HL-60/S4 treated with retinoic acid at 250 ng/mL for 4 days and 3 days (cell line): Measurements from ENCODE around the gene LSM2.
"Not testable (repeated sequence)": the region's sequence is repeated elsewhere in the genome, so short reads cannot be mapped to it uniquely, and the experiment has no call there.

ENCODE experiments used
- in situ Hi-C: fragments of 300-500 bp; cut with MboI; formaldehyde crosslinking; loops from 2 replicates; pipeline ENCODE4 v1.7.0; 2022; ENCODE audit warnings: low sequenced_read_pairs

LSM2 gene

DNA sequence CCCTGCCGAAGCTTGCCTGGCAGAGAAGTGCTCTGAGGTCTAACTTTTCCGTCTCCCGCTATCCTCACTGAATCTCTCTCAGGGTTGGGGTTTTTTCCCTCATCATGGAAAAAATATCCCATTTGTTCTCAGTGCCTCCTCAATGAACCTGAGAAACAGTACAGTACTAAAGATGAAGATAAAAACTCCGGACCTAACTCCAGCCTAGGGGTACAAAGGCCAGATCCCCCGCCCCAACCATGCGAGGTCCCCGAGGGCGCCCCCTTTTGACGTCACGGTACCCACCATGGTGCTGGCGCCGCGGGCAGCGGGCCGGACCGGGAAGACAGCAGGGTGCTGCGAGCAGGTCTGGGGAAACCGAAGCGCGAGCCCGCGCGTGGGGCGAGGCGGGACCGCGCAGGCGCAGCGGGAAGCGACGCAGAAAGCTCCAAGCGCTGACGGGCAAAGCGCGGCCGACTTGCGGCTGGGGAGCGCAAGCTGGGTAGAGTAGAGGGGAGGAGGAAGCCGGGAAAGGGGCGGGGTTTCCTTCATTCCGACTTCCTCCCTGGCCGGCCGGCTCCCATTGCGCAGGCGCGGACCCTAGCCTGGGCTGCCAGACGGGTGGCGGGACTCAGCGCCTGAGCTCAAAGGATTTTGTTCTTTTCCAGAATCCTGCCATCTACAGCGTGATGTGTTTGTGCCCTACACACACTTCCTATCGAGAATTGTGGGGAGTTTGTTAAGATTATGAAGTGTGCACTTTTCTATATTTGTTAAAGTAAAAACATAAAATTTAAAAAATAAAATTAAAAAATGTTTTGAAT, at the start of gene LSM2:
Gene LSM2 (minus strand): TSS at position 497 of the 803 bp plus-strand sequence. CDS start 209 bp downstream, at position 288.
- in situ Hi-C loops, result no loop called here

DNA sequence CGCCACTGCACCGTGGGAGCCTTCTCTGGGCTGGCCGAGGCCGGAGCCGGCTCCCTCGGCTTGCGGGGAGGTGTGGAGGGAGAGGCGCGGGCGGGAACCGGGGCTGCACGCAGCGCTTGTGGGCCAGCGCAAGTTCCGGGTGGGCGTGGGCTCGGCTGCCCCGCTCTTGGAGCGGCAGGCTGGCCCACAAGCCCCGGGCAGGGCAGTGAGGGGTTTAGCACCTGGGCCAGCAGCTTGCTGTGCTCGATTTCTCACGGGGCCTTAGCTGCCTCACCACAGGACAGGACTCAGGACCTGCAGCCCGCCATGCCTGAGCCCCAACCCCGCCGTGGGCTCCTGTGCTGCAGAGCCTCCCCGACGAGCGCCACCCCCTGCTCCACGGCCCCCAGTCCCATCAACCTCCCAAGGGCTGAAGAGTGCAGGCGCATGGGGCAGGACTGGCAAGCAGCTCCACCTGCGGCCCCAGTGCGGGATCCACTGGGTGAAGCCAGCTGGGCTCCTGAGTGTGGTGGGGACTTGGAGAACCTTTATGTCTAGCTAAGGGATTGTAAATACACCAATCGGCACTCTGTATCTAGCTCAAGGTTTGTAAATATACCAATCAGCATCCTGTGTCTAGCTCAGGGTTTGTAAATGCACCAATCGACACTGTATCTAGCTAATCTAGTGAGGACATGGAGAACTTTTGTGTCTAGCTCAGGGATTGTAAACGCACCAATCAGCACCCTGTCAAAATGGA, 45.4 kb upstream of the LSM2 start:
- in situ Hi-C loops, result not testable (repeated sequence)

DNA sequence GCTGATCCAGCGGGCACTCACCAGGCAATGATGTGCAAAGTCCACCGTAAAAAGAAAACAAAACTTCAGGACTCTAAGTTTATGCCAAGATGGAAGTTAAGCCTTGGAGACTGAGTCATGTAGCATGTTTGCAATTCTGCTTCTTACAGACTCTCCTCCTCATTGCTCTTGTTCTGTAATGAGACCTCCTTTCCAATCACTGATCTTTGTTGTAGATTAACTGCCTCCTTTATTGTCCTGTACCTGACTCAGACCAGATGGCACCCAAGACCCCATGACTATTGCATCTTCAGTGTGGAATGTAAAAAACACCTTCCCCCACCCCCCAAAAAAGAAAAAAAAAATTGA, 44.7 kb upstream of the LSM2 start:
- in situ Hi-C loops, result no loop called here

DNA sequence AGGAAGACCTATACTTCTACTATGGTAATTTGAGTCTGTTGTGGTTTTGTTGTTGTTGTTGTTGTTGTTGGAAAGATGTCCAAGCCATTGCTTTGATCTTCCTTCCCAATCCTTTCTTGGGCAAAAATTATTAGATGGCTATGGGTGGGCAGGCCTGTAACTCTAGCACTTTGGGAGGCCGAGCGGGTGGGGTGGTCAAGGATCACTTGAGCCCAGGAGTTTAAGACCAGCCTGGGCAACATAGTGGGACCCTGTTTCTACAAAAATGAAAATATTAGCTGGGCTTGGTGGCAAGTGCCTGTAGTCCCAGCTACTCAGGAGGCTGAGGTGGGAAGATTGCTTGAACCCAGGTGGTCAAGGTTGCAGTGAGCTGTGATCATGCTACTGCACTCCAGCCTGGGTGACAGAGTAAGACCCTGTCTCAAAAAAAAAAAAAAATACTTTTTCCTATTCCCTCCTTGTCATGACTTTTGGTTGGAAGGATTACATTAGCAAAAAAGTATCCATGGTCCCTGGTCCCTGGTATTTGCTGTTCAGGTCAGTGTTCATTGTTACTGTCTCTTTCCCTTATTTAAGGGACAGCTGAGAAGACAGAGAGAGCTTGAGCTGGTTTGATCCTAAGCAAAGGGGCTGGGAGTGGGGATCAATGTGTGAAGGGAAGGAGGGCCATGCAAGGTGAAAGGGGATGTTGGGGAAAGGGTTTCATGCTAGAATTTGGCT, 44.2 kb upstream of the LSM2 start:
- in situ Hi-C loops, result no loop called here

DNA sequence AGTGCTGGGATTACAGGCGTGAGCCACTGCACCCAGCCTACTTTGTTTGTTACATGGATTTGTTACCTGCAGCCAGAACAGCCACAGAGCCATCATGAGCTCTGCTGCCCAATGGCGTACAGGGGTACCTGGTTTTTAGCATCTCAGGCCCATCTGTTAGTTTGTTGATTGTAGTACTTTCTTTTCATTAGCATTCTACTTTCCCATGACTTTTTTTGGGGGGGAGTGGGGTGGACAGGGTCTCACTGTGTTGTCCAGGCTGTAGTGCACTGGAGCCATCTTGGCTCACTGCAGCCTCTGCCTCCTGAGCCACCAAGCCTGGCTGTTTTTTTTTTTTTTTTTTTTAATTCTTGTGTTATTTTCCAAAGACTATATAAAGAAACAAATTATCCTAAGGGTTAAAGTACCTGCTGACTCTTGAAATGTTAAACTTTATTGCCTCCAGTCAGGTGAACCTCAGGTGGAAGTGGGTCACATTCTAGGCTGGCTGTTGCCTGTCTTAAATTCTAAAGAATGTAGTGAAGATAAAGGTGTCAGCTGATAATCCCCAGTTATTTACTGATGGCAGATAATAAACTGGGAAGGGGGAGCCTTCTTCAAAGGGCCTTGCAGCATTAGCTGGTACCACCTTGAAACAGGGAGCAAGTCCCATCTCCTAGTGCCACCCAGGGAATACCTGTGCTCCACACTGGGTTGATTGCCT, 40.7 kb upstream of the LSM2 start:
- in situ Hi-C loops, result no loop called here

DNA sequence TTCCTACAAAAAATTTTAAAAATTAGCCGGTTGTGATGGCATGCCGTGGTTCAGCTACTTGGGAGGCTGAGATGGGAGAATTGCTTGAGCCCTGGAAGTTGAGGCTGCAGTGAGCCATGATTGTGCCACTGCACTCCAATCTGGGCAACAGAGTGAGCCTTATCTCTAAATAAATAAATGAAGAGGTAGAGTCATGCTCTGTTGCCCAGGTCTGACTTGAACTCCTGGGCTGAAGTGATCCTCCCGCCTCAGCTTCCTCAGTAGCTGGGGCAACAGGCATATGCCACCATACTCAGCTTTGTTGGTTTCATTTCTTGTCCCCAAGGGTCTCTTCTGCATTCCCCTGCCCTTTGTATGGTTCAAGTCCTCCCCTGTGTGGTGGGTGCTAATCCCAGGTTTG, 37.7 kb upstream of the LSM2 start:
- in situ Hi-C loops, result no loop called here

DNA sequence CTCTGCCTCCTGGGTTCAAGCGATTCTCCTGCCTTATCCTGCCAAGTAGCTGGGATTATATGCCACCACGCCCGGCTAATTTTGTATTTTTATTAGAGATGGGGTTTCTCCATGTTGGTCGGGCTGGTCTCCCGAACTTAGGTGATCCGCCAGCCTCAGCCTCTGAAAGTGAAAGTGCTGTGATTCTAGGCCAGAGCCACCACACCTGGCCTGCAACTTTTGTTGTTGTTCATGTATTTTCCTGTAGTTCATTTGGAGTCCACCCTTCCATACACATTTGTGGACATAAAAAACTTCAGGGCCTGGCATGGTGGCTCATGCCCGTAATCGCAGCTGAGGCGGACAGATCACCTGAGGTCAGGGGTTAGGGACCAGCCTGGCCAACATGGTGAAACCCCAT, 35.3 kb upstream of the LSM2 start:
- in situ Hi-C loops, result no loop called here

DNA sequence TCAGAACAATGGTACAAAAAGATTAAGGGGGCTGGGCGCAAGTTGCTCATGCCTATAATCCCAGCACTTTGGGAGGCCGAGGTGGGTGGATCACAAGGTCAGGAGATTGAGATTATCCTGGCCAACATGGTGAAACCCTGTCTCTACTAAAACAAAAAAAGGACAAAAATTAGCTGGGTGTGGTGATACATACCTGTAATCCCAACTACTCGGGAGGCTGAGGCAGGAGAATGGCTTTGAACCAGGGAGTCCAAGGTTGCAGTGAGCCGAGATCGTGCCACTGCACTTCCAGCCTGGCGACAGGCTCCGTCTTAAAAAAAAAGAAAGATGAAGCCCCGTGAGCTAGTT, 33.0 kb upstream of the LSM2 start:
- in situ Hi-C loops, result not testable (repeated sequence)

DNA sequence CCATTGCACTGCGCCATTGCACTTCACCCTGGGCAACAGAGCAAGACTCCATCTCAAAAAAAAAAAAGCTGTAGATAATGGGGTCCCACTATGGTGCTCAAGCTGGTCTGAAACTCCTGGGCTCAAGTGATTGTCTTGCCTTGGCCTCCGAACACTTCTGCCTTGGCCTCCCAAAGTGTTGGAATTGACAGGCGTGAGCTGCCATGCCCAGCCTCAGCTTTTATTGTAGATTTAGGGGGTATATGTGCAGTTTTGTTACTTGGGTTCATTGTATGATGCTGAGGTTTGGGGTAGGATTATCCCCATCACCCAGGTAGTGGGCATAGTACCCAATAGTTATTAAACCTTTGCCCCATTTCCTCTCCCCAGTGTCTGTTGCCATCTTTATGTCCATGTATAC, 32.2 kb upstream of the LSM2 start:
- in situ Hi-C loops, result no loop called here

DNA sequence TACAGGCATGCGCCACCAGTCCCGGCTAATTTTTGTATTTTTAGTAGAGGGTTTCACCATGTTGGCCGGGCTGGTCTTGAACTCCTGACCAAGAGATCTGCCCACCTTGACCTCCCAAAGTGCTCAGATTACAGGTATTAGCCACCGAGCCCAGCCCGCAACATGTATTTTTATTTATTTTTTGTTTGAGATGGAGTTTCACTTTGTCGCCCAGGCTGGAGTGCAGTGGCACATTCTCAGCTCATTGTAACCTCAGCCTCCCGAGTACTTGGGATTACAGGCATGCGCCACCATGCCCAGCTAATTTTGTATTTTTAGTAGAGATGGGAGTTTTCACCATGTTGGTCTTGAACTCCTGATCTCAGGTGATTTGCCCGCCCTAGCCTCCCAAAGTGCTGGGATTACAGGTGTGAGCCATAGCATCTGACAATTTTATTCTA, 31.4 kb upstream of the LSM2 start:
- in situ Hi-C loops, result not testable (repeated sequence)

DNA sequence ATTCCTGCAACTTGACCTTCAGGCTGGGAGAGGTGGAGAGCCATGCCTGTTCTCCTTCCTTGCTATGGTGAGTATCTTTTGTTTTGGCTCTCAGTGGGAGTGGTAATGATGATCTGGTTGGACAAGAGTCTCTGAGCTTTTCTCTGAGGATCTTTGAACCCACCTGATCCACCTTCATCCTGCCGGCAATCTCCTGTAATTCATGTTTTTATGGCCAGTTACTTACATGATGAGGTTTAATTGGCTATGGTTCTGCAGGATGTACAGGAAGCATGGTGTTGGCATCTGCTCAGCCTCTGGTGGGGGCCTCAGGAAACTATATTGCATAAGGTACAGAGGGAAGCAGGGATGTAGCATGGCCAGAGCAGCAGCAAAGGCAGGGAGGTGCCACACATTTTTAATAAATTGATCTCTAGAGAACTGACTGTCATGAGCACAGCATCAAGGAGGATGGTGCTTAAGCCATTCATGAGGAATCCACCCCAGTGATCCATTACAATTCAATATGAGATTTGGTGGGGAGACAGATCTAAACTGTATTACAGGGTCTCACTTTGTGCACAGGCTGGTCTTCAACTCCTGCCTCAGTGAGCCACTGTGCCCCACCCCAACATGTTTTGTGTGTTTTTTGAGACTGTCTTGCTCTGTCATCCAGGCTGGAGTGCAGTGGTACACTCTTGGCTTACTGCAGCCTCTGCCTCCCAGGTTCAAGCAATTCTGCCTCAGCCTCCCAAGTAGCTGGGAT, 30.8 kb upstream of the LSM2 start:
- in situ Hi-C loops, result no loop called here

DNA sequence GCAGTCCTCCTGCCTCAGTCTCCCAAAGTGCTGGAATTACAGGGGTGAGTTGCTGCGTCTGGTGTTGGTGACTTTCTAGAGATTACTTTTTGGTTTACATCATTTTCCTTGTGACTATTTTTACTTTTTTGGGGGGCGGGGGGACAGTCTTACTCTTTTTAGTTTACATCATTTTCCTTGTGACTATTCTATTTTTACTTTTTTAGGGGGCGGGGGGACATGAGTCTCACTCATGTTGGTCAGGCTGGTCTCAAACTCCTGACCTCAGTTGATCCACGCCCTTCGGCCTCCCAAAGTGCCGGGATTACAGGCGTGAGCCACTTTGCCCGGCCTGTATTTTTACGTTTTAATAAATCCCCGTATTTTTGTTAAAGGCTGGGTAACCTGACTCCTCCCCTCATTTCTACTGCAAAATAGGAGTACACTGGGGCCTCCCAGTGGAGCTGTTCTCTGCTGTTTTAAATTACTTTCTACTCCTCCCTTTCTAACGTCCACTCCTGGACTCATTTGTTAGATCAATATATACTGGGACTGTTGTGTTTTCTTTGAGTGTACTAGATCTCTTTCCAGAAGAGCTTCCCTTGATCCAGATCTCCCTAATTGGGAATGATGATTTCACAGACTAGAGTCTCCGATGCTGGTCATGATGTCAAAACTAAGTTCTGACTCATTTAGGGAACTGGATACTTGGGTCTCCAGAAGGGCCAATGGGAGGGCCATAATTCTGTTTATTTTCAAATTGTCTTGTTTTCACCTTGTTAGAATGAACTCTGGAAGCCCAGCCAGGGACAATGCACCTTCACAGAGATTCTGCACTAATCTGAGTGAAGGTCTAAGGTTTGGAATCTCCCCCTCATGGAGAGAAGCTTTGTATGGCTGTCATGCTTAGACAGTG, 30.0 kb upstream of the LSM2 start:
- in situ Hi-C loops, result no loop called here

DNA sequence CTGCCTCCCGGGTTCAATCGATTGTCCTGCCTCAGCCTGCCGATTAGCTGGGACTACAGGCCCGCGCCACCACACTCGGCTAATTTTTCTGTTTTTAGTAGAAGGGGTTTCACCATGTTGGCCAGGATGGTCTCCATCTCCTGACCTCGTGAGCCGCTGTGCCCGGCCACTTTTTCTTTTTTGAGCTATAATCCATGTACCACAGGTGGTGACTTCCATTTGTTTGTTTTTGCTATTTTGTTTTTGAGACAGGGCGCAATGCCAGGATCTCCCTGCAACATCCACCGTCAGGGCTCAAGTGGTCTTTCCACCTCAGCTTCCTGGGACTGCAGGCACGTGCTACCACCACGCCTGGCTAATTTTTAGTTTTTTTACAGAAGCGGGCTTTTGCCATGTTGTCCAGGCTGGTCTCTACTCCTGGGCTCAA, 29.3 kb upstream of the LSM2 start:
- in situ Hi-C loops, result no loop called here

DNA sequence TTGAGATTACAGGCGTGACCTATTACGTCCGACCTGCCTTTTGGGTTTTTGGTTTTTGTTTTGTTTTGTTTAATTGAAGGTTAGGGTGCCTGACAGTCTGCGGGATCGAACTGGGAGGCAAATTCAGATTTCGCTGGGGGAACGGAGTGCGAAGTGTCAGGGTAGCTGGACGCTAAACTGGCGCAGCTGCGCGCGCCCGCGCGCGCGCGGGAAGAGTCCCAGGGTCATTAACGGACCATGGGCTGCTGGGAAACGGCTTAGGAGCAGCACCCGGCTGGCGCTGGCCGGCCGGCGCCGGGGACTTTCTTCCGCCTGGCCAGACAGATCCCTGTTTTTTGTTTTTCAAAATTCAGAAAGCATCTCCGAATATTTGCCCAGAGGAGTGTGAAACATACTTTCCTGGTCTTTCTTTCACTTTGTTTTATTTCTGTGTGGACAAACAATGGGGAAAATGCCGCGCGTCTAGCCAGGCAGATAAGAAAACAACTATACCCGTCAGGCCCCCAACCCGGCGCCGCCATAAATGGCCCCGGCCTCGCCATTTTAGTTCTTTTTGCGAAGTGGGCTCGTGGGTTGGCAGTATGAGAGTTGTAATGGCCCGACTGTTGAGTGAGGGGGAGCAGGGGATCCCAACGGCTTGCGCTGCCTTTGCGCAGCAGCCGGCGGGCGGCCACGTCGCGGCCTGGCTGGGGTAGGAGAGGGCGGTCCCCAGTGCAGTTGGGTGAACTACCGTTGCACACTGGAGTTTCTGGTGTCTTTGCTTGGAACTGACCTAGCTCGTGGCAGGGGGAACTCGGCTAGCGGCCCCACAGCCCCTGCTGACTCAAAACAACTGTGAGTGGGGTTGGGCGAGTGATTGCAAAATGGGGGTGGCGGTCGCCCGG, 27.8 kb upstream of the LSM2 start:
- in situ Hi-C loops, result no loop called here

DNA sequence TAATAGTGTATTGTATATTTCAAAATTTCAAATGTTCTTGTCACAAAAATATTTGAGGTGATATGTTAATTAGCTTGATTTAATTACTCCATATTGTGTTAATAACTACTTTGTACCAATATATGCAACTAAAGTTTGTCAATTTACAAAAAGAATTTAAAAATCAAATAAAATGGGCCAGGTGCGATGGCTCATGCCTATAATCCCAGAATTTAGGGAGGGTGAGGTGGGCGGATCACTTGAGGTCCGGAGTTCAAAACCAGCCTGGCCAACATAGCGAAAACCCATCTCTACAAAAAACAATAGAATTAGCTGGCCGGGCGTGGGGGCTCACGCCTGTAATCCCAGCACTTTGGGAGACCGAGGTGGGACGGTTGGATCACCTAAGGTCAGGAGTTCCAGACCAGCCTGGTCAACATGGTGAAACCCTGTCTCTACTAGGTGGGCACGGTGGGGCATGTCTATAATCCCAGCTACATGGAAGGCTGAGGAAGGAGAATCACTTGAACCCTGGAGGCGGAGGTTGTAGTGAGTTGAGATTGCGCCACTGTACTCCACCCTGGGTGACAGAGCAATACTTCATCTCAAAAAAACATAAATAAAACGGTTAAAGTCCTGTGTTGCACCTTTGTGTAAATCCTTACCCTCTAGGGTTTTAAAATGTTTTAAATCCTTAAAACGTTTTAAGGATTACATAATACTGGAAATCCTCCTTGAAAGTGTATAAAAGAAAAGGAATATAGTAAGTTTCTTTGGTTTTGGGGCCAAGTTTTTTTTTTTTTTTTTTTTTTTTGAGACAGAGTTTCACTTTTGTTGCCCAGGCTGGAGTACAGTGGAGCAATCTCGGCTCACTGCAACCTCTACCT, 24.8 kb upstream of the LSM2 start:
- in situ Hi-C loops, result no loop called here

DNA sequence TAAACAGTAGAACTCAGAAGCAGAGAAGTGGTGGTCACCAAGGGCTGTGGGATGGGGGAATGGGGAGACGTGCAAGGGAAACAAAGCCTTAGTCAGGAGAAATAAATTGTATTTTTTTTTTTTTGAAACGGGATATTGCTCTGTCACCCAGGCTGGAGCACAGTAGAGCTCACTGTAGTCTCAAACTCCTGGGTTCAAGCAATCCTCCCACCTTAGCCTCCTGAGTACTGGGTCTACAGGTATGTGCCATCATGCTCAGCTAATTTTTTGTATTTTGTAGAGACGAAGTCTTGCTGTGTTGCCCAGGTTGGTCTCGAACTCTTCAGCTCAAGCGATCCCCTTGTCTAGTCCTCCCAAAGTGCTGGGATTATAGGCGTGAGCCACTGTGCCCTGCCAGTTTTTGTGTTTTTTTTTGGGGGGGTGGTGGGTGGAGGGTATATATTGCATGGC, 24.1 kb upstream of the LSM2 start:
- in situ Hi-C loops, result no loop called here

DNA sequence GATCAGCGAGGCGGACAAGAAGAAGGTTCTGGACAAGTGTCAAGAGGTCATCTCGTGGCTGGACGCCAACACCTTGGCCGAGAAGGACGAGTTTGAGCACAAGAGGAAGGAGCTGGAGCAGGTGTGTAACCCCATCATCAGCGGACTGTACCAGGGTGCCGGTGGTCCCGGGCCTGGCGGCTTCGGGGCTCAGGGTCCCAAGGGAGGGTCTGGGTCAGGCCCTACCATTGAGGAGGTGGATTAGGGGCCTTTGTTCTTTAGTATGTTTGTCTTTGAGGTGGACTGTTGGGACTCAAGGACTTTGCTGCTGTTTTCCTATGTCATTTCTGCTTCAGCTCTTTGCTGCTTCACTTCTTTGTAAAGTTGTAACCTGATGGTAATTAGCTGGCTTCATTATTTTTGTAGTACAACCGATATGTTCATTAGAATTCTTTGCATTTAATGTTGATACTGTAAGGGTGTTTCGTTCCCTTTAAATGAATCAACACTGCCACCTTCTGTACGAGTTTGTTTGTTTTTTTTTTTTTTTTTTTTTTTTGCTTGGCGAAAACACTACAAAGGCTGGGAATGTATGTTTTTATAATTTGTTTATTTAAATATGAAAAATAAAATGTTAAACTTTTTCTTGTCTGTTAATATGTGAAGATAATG, 23.0 kb upstream of the LSM2 start:
- in situ Hi-C loops, result no loop called here
